ENCODE results near the gene FGF19. TPM values are rescaled to one million over a fixed set of nuclear protein-coding genes. Genes with fewer than 3 reads are reported as not detected.

FGF19 gene
- total and polyA plus RNA-seq, 2 donors from 2014 or later: not detected

- Histone ChIP-seq H3K4me1 (ENCODE audit: control insufficient read depth in 2 of 3, insufficient read depth in 2 of 3, low read depth in 1 of 3, low read length in 3 of 3) (no peaks in the 10 kb centered on the region), H3K36me3 (ENCODE audit: control insufficient read depth in 2 of 3, insufficient read depth in 3 of 3, low read length in 3 of 3) (no peaks in the 10 kb centered on the region), H3K9ac (ENCODE audit: low read length in 3 of 3) (no peak overlapping the region), H3K27me3 (ENCODE audit: control insufficient read depth, insufficient read depth, low read length) (no peaks in the 10 kb centered on the region), H3K4me3 (ENCODE audit: low read length in 3 of 3) (no peak overlapping the region), H3K9me3 (ENCODE audit: control insufficient read depth in 2 of 3, insufficient read depth in 1 of 3, low read length in 3 of 3) (no peaks in the 10 kb centered on the region), H3K27ac (ENCODE audit: low read depth in 2 of 2, low read length in 2 of 2) (no peak overlapping the region)
- DNase-seq (no peak), FAIRE-seq (no peak)
- intact Hi-C loops (cut with DNase I): no loop called here
- TF ChIP-seq CTCF (IDR thresholded peaks at IDR 0.05; ENCODE audit: borderline replicate concordance, extremely low read depth, insufficient read depth): no peak
Measured at GRCh38 chr11:69685348-69685747, 18.5 kb downstream of the FGF19 start.

GRCh38 chr11:69684651-69685050 is 19.2 kb downstream of the FGF19 start:
- no peak for FAIRE-seq
- Histone ChIP-seq H3K4me3 (ENCODE audit: low read length in 3 of 3) (no peak overlapping the region), H3K27me3 (ENCODE audit: control insufficient read depth, insufficient read depth, low read length) (no peaks in the 10 kb centered on the region), H3K9ac (ENCODE audit: low read length in 3 of 3) (no peak overlapping the region), H3K4me1 (ENCODE audit: control insufficient read depth in 2 of 3, insufficient read depth in 2 of 3, low read depth in 1 of 3, low read length in 3 of 3) (no peaks in the 10 kb centered on the region), H3K36me3 (ENCODE audit: control insufficient read depth in 2 of 3, insufficient read depth in 3 of 3, low read length in 3 of 3) (no peaks in the 10 kb centered on the region), H3K9me3 (ENCODE audit: control insufficient read depth in 2 of 3, insufficient read depth in 1 of 3, low read length in 3 of 3) (no peaks in the 10 kb centered on the region), H3K27ac (ENCODE audit: low read depth in 2 of 2, low read length in 2 of 2) (no peak overlapping the region)
- intact Hi-C loops (cut with DNase I): no loop called here
- DNase-seq: no peak
- no peak for TF ChIP-seq CTCF (IDR thresholded peaks at IDR 0.05; ENCODE audit: borderline replicate concordance, extremely low read depth, insufficient read depth)

- Histone ChIP-seq H3K36me3 (ENCODE audit: control insufficient read depth in 2 of 3, insufficient read depth in 3 of 3, low read length in 3 of 3) (no peaks in the 10 kb centered on the region), H3K27me3 (ENCODE audit: control insufficient read depth, insufficient read depth, low read length) (no peaks in the 10 kb centered on the region), H3K4me3 (ENCODE audit: low read length in 3 of 3) (no peak overlapping the region), H3K9ac (ENCODE audit: low read length in 3 of 3) (no peak overlapping the region), H3K9me3 (ENCODE audit: control insufficient read depth in 2 of 3, insufficient read depth in 1 of 3, low read length in 3 of 3) (no peaks in the 10 kb centered on the region), H3K4me1 (ENCODE audit: control insufficient read depth in 2 of 3, insufficient read depth in 2 of 3, low read depth in 1 of 3, low read length in 3 of 3) (no peaks in the 10 kb centered on the region), H3K27ac (ENCODE audit: low read depth in 2 of 2, low read length in 2 of 2) (no peak overlapping the region)
- intact Hi-C loops (cut with DNase I): no loop called here
- DNase-seq (no peak), FAIRE-seq (no peak)
- peak; percentile 34 for TF ChIP-seq CTCF (IDR thresholded peaks at IDR 0.05; ENCODE audit: borderline replicate concordance, extremely low read depth, insufficient read depth)
Measured at GRCh38 chr11:69683764-69684333, 20.0 kb downstream of the FGF19 start.

Measured in kidney (tissue), 14 donors.